ENCODE data around the gene DROSHA.
"Not testable (repeated sequence)": the region's sequence is repeated elsewhere in the genome, so short reads cannot be mapped to it uniquely, and the experiment has no call there.

The DROSHA gene, protein sequence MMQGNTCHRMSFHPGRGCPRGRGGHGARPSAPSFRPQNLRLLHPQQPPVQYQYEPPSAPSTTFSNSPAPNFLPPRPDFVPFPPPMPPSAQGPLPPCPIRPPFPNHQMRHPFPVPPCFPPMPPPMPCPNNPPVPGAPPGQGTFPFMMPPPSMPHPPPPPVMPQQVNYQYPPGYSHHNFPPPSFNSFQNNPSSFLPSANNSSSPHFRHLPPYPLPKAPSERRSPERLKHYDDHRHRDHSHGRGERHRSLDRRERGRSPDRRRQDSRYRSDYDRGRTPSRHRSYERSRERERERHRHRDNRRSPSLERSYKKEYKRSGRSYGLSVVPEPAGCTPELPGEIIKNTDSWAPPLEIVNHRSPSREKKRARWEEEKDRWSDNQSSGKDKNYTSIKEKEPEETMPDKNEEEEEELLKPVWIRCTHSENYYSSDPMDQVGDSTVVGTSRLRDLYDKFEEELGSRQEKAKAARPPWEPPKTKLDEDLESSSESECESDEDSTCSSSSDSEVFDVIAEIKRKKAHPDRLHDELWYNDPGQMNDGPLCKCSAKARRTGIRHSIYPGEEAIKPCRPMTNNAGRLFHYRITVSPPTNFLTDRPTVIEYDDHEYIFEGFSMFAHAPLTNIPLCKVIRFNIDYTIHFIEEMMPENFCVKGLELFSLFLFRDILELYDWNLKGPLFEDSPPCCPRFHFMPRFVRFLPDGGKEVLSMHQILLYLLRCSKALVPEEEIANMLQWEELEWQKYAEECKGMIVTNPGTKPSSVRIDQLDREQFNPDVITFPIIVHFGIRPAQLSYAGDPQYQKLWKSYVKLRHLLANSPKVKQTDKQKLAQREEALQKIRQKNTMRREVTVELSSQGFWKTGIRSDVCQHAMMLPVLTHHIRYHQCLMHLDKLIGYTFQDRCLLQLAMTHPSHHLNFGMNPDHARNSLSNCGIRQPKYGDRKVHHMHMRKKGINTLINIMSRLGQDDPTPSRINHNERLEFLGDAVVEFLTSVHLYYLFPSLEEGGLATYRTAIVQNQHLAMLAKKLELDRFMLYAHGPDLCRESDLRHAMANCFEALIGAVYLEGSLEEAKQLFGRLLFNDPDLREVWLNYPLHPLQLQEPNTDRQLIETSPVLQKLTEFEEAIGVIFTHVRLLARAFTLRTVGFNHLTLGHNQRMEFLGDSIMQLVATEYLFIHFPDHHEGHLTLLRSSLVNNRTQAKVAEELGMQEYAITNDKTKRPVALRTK (N-terminal part only)

DNA sequence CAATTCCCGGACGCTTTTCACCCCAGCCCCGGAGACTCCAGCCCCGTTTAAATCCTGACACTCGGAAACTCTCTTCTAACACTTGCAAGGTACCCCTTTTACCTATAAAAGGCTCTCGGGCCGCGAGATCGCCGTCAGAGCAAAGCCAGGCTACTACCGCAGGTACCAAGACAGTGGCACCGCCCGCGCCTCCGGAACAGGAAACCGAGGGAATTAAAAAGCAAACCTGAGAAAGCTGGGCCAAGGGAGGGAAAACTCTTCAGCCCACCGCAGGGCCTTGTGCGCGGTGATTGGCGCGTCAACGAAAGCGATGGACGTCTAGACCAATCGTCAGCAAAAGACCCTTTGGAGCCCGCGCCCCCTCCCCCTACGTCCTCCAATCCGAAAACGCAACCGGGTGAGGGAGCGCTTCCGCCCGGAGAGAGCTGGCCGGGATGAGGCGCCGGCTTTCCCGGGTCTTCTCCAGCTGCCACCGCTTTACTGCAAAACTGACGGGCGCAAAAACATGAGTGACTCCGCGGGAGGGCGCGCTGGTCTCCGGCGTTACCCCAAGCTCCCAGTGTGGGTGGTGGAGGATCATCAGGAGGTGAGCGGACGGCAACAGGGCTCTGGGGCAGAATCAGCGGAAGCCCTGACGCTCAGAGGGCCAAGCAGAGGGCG lies at the start of gene DROSHA, which contains the start of gene C5orf22:
Gene DROSHA, minus strand, starts transcription at position 206 of the 660 bp plus-strand sequence. CDS start 3,034 bp downstream, outside the sequence.
Gene C5orf22, plus strand, starts transcription at position 414 of the 660 bp plus-strand sequence. Its CDS starts 92 bp downstream, at position 506.
- DNase-seq: peak; percentile 99

DNA sequence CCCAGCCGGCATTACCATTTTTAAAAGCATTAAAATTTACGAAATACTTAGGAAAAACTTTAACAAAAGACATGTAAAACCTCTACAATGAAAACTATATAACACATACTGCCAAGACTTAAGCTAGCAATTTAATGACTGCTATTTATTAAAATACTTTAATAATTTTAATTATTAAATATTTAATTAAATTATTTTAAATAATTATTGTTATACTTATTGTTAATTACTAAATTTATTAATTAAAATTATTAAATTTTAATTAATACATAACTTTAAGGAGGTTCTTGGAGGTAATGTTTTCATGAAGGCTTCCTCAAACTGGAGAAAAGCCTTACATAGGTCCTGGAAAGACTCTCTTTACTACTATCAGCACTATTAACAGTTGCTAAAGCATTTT lies 47.7 kb upstream of the DROSHA start:
- no peak for DNase-seq

DNA sequence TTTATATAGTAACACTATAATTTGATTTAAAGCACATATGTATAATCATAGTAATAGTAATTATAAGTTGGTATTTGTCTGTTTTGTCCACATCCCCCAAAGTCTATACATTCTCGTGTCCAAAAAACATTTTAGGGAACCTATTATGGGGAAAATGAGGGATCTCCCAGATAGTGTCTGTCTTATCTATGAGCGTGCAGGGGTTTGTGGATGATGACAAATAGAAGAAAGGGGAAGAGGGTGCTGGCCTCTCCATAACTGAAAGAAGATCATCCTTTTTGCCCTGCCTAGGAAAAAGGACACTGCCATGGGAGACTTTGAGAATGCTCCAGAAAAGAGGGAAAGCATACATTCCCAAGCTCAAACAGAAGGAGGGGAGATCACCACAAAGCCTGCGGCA lies 45.5 kb upstream of the DROSHA start:
- DNase-seq: no peak

DNA sequence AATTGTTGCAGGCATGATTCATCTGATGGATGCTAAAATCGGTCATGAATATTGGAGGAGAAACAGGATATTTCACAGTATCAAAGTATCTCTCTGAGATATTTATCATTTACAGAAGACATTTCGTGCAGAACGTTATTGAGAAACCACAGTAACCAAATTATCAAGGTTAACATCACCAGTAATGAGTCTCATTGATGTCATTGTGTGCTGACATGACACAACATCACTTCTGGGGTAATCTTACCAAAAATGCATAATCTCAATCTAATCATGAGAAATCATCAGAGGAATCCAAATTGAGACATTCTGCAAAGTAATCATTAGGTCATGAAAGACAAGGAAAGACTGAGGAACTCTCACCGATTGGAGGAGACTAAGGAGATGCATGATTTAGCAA lies 42.9 kb upstream of the DROSHA start:
- peak; percentile 67 for DNase-seq

DNA sequence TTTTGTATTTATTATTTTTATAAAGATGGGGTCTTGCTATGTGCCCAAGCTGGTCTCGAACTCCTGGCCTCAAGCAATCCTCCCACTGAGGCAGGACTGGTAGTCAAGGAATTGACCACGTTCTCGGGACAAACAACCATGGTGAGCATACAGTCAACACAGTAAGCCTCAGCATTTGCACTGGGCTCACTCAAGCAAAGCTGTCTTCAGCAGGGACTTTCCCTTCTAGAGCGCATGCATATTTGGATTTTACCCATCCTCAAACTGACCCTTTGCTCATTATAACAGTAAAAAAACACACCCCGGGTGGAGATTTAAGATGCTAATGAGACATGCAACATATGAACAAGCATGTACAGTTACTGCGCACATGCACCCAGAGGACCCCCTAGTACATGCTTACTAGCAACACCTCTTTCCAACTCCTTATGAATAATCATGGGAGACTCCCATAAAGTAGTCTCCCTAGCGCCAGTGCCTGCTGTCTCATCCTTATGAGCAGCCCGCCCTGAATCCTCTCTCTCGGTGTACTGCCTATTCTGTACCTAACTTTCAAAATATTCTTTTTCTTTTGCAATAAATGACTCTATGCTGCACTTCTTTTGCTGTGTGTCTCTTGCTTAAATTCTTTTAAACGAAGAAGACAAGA lies 41.7 kb upstream of the DROSHA start:
- DNase-seq: no peak

DNA sequence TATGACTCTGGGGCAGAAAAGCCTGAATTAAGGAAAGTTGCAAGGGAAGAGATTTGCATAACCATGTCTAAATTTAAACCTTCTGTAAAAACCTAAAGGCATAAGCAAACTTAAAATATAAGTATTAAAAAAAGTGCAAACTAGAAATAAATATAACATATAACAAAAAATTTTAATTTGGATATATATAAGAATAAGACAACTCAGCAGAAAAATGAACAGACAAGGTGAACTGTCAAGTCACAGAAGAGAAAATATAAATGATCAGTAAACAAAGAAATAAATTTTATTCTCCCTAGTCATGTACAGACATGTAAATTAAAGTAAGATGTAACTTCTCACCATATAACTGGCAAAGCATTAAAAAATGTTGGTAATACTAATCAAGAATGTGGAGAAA lies 37.2 kb upstream of the DROSHA start:
- DNase-seq: no peak

DNA sequence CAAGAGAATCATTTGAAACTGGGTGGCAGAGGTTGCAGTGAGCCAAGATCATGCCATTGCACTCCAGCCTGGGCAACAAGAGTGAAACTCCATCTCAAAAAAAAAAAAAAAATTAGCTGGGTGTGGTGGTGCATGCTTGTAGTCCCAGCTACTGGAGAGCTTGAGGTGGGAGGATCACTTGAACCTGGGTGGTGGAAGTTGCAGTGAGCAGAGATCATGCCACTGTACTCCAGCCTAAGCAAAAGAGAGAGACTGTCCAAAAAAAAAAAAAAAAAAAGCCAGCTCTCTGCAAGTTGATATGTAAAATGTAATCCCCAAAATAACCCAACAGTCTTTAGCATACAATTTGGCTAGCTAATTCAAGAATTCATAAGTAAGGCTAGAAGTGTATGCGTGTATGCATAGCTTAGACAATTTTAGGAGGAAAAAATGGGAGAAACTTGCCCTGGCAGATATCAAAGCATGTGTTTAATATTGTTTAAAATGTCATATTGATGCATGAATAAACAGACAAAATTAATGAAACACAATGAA lies 36.5 kb upstream of the DROSHA start:
- no peak for DNase-seq

DNA sequence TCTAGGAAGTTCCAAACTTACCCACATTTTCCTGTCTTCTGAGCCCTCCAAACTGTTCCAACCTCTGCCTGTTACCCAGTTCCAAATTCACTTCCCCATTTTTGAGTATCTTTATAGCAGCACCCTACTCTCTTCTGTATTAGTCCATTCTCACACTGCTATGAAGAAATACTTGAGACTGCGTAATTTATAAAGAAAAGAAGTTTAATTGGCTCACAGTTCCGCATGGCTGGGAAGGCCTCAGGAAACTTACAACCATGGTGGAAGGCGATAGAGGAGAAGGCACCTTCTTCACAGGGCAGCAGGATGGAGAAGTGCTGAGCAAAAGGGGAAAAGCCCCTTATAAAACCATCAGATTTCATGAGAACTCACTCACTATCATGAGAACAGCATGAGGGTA lies 34.5 kb upstream of the DROSHA start:
- DNase-seq: not testable (repeated sequence)

DNA sequence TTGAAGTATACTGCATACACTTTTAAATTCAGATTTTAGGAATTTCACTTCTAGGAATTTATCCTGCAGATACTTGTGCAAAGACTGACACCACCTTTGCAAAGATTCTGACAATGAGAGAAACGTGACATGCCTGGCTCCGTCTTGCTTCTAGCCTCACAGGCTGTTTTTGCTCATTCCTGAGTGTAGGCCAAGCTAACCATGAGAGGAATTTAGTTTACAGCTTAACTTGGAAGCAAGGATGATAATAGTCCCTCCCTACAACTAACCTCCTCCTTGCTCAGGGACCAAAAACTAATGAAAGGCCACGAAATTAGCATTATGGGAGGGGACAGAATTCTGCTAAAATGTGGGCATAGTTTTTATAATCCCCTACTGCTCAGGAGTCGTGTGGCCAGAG lies 31.3 kb upstream of the DROSHA start:
- no peak for DNase-seq

DNA sequence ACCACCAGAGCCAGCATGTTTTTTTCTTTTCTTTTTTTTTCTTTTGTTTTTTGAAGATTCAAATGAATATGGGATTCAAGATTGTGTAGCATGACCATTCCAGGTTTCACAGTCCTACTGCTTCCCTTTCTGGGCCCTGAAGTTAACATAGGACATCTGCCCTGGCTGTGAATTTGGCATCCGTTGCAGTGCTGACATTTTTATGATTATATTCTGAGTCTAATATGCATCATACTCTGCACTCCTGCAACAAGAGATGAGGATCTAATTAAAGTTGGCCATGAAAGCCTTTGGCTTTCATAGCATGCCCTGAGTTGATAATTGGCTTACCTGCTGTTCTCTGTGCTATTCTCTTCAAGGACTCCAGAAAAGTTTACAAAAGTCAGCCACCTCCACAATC lies 30.1 kb upstream of the DROSHA start:
- DNase-seq: no peak

DNA sequence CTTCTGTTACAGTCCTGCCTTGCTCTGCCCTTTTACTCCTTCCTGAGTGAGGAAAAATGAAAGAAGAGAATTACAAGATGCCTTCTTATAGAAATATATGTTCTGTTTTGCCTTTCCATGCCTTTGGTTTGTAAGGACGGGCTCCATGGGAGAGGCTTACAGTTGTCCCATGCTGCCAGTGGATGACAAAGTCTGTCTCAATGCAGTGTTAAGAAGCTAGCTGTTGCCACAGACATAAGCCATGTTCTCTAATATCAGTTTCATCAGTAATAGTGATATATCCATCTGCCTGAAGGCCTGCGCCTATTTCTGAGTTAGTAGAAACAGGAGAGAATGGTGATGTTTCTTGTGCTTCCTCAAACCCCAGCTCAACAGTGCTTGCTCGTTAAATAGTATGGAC lies 28.0 kb upstream of the DROSHA start:
- no peak for DNase-seq

DNA sequence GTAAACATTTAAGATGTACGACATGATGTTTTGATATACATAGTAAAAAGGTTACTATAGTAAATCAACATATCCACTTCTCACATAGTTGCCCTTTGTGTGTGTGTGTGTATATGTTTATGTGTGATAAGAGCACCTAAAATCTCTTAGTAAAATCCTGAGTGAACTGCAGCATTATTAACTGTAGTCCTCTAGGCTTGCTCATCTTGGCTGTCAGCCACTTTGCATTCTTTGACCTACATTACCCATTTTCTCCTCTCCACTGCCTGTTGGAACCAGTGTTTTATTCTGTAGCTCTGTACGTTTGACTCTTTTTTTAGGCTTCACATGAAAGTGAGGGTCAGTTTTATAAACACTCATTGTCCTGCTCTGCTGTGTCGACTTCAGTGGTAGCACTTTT lies 24.6 kb upstream of the DROSHA start:
- no peak for DNase-seq

DNA sequence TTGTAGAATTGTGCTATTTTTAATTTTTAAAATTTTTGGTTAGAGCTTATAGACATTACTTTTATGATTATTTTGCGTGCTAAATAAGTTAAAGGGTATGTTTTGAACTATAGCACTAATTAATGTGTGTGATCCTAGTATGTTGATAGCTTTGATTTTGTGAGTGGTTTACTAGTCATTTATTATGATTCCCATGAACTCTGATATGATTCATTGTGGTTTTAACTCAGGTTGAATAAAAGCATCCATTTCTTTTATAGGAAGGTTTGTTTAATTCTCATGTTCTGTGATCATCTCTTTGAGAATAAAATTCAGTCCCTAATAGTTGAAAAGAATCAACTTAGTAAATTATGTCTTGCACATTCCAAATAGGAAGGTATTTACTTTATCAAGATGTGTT lies 22.7 kb upstream of the DROSHA start:
- DNase-seq: no peak

DNA sequence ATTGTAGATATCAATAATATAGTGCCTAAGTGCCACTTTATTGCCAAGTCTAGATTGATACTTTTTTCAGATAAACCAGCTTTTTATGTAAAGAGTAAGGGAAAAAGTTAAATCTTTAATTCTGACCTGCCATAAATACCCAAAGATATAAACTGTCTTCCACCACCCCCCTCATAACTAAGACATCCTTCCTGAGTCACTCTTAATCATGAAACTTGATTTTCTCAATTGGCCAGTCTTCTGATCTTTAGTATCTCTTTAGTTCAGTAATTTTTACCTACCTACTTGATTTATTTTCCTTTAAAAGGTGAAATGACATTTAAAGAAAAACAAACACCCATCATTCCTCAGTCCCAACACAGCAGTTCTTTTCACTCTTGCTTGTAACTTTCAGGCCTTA lies 22.0 kb upstream of the DROSHA start:
- no peak for DNase-seq

DNA sequence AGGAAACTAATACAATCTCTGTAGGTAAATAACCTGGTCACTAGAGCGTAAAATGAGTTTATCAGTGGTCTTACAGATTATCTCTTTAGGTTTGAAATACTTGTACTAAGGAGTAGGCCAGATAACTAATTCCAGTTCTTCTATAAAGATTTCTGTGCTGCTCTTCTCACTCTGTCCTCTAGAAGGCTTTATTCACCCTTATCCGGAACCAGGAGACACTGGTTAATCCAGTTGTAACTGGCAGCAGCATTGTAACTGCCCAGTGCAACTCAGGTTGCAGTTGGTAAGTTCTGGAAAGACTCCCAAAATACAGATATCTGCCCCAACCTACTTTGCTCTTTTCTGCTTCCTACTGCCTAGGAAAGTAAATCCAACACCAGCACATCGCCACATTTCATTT lies 20.0 kb upstream of the DROSHA start:
- DNase-seq: no peak

DNA sequence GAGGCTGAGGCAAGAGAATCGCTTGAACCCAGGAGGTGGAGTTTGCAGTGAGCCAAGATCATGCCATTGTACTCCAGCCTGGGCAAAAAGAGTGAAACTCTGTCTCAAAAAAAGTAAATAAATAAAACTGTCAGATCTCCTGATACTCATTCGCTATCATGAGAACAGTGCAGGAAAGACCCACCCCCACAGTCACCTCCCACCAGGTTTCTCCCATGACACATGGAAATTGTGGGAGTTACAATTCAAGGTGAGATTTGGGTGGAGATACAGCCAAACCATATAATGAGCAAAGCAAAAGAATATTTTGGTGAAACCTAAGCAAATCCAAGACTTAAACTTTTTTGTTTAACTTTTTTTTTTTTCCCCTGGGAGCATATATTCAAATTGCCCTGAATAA lies 17.2 kb upstream of the DROSHA start:
- DNase-seq: not testable (repeated sequence)

DNA sequence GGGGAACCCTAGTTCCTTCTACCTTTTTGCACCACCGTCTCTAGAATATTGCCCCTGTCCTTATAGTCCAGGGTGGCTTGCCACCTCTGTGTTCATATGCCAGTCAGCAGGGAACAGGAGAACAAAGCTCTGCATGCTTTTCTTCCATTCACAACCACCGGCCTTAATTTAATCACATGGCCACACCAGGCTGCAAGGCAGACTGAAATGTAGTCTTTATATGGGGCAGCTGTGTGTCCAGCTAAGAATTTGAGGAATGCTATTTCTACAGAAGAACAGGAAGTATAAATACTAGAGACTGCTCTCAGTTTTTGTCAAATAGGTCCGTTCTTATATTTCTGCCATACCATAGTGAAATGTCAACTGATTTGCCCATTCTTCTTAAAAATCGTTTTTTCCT lies 6.0 kb upstream of the DROSHA start:
- no peak for DNase-seq

DNA sequence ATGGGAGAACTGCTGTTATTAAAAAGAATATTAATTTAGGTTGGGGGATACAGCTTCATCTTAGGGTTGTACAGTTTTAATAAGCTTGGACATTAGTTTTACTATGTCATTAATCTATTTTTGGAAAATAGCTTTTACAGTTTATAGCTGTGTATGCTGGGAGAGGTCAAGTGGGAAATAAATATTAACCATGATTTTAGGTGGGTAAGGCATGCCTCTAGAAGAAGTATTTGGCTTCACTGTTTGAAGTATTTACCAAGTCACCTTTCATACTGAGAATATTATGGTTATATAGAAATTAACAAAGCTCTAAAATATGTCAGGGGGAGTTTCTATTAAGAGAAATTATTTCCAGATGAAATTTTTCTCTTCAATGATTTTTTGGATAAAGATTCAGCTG lies 5.5 kb upstream of the DROSHA start:
- DNase-seq: no peak

DNA sequence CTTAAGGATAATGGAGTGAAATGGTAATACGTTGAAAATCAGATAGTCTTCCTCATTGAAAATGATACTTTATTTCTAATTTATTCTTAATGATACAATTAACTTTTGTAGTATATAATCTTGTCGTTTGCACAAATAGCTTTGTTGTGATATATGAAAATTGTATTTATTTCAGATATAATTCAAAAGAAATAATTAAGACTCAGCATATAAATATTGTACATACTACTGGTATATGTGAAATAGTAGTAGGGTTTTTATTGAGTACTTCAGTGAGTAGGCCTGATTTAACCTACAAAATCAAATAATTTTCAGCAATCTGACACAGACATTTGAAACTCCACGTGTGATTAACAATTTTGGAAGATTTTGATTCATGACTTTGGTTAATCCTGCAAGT lies 5.0 kb upstream of the DROSHA start:
- no peak for DNase-seq

DNA sequence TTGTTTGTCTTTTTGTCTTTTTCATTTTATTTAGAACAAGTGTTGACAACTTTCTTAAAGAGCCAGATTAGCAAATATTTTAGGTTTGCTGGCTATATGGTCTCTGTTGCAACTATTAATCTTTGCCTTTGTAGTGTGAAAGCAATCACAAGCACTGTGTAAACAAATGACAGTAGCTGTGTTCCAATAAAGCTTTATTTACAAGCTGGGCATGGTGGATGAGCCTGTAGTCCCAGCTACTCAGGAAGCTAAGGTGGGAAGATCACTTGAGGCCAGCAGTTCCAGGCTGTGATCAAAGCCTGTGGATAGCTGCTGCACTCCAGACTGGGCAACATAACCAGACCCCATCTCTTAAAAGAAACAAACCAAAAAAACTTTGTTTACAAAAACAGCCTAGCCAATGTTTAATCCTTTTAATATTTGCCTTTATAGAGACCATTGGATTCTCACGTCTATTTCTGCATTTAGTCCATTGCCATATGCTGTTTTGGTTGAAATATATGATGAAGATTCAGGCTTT lies 2.7 kb upstream of the DROSHA start:
- no peak for DNase-seq

DNA sequence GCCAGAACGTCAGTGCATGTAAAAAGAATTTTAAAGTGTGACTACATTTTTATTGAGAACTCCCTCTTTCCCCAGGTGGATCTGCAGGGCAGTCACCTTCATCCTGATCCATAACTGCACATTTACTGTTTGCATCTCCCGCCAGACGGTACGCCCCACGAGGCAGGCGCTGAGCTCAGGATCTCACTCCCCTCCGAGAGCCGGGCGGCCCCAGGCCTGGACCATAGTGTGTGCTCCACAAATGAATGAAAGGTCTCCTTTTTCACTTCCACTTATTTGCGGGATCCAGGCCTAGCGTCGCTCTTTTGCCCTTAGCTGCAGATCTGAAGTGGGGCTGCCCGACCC lies 378 bp downstream of the DROSHA start:
- peak; percentile 56 for DNase-seq

Measured in hematopoietic multipotent progenitor cell treated with erythropoietin and hydrocortisone succinate and interleukin-3 and kit ligand, for 6 days (in vitro differentiated cells).